ENCODE measurements around the gene LYL1. TPM values are rescaled to one million over a fixed set of nuclear protein-coding genes. Genes with fewer than 3 reads are reported as not detected.

Gene LYL1
- polyA plus RNA-seq, 3 donors, result 3.9 to 7.8 (median 5.5) TPM

GRCh38 chr19:13098277-13099072, 4.2 kb downstream of the LYL1 start:
- DNase-seq (ENCODE audit: extremely low read depth in 1 of 11, low read depth in 9 of 11, low spot score in 4 of 11), result no peak

- no peak for DNase-seq (ENCODE audit: extremely low read depth in 1 of 11, low read depth in 9 of 11, low spot score in 4 of 11)
Measured at GRCh38 chr19:13097463-13098258, 5.0 kb downstream of the LYL1 start.

- no peak for DNase-seq (ENCODE audit: extremely low read depth in 1 of 11, low read depth in 9 of 11, low spot score in 4 of 11)
Measured at GRCh38 chr19:13097033-13097462, 5.6 kb downstream of the LYL1 start.

- DNase-seq (ENCODE audit: extremely low read depth in 1 of 11, low read depth in 9 of 11, low spot score in 4 of 11), result no peak
Measured at GRCh38 chr19:13095934-13096927, 6.4 kb downstream of the LYL1 start.

- no peak for DNase-seq (ENCODE audit: extremely low read depth in 1 of 11, low read depth in 9 of 11, low spot score in 4 of 11)
Measured at GRCh38 chr19:13095393-13095784, 7.3 kb downstream of the LYL1 start.

GRCh38 chr19:13094771-13095392, 7.8 kb downstream of the LYL1 start:
- DNase-seq (ENCODE audit: extremely low read depth in 1 of 11, low read depth in 9 of 11, low spot score in 4 of 11), result no peak

- no peak for DNase-seq (ENCODE audit: extremely low read depth in 1 of 11, low read depth in 9 of 11, low spot score in 4 of 11)
Measured at GRCh38 chr19:13094106-13094504, 8.6 kb downstream of the LYL1 start.

GRCh38 chr19:13093407-13094105, 9.1 kb downstream of the LYL1 start:
- peak in 6 of 11 donors; percentile 66 to 81 (median 74) for DNase-seq (ENCODE audit: extremely low read depth in 1 of 11, low read depth in 9 of 11, low spot score in 4 of 11)

- no peak for DNase-seq (ENCODE audit: extremely low read depth in 1 of 11, low read depth in 9 of 11, low spot score in 4 of 11)
Measured at GRCh38 chr19:13092606-13093235, 9.9 kb downstream of the LYL1 start.

GRCh38 chr19:13092158-13092543, 10.5 kb downstream of the LYL1 start:
- no peak for DNase-seq (ENCODE audit: extremely low read depth in 1 of 11, low read depth in 9 of 11, low spot score in 4 of 11)

- peak in 3 of 11 donors; percentile 60 to 75 (median 67) for DNase-seq (ENCODE audit: extremely low read depth in 1 of 11, low read depth in 9 of 11, low spot score in 4 of 11)
Measured at GRCh38 chr19:13091400-13092157, 11.1 kb downstream of the LYL1 start.

GRCh38 chr19:13090511-13091231, 12.0 kb downstream of the LYL1 start:
- DNase-seq (ENCODE audit: extremely low read depth in 1 of 11, low read depth in 9 of 11, low spot score in 4 of 11), result no peak

- no peak for DNase-seq (ENCODE audit: extremely low read depth in 1 of 11, low read depth in 9 of 11, low spot score in 4 of 11)
Measured at GRCh38 chr19:13089857-13090507, 12.7 kb downstream of the LYL1 start.

- no peak for DNase-seq (ENCODE audit: extremely low read depth in 1 of 11, low read depth in 9 of 11, low spot score in 4 of 11)
Measured at GRCh38 chr19:13089139-13089856, 13.4 kb downstream of the LYL1 start.
